Amniotic stem cell (primary cell): ENCODE data around the gene MAPK14.

ENCODE experiments used
- DNase-seq: peaks from one replicate; lab custom pipeline; 2025; lab: John Stamatoyannopoulos, UW

MAPK14 gene

DNA sequence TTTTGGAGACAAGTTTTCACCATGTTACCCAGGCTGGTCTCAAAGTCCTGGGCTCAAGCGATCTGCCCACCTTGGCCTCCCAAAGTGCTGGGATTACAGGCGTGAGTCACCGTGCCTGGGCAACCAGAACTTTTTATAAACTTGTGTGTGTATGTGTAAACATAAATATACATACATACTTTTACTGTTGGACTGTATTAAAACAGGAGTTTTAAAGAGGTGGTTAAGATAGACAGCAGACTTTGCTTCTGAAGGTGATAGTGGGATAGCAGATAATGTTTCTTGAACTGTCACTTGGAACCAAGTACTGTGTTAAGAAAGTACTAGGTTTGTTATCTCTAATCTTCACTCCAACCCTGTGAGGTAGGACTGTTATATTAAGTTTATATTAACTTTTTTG lies 74.1 kb downstream of the MAPK14 start:
- DNase-seq, result no peak

DNA sequence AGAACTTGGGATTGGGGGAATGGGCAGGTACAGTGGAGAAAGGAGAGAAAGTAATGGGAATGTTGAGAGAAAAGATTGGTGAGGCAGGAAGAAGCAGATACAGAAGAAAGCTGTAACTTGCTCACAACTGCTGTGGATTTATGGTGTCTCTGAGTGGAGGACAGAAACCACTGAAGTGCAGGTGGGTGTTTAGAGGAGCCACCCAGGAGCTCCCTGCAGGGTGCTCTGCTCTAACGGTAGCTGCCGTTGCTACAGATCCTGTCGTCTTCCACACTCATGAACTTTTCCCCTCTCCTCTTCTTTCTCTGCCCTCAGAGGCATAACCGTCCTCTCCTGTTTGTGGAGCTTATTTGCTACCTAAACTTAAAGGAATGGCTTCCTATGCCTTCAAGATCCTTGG lies 75.2 kb downstream of the MAPK14 start:
- no peak for DNase-seq

DNA sequence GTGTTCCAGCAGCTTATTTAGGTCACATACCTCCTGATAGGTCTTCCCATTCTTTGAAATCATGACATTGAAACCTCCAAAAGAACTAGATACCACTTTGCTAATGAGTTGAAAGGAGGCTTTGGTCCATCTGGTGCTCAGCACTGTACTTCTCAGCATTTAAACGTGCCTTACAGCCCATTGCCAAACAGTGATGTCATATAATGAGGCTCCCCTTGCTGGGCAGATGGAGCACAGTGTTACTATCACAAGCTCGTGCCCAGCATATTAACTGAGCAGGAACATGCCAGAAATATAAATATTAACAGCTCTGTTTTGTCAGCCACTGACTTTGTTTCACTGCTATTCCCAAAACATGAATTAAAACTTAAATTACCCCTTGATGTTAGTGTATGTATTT lies 77.2 kb downstream of the MAPK14 start:
- DNase-seq, result no peak

DNA sequence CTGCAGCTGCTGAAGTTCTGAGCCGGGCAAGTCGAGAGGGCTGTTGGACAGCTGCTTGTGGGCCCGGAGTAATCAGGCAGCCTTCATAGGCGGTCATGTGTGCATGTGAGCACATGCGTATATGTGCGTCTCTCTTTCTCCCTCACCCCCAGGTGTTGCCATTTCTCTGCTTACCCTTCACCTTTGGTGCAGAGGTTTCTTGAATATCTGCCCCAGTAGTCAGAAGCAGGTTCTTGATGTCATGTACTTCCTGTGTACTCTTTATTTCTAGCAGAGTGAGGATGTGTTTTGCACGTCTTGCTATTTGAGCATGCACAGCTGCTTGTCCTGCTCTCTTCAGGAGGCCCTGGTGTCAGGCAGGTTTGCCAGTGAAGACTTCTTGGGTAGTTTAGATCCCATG lies 81.5 kb downstream of the MAPK14 start:
- no peak for DNase-seq

DNA sequence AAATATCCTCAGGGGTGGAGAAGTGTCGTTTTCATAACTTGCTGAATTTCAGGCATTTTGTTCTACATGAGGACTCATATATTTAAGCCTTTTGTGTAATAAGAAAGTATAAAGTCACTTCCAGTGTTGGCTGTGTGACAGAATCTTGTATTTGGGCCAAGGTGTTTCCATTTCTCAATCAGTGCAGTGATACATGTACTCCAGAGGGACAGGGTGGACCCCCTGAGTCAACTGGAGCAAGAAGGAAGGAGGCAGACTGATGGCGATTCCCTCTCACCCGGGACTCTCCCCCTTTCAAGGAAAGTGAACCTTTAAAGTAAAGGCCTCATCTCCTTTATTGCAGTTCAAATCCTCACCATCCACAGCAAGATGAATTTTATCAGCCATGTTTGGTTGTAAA lies 82.4 kb downstream of the MAPK14 start:
- DNase-seq, result no peak

DNA sequence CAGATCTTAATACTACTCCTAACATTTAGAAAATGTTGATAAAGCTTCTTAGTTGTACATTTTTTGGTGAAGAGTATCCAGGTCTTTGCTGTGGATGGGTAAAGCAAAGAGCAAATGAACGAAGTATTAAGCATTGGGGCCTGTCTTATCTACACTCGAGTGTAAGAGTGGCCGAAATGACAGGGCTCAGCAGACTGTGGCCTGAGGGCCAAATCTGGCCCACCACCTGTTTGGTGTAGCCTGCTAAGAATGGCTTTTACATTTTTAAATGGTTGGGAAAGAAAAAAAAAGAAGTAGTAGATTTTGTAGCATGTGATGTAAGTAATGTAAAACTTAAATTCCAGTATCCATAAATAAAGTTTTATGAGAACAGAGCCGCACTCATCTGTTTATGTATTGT lies 83.3 kb downstream of the MAPK14 start:
- no peak for DNase-seq

DNA sequence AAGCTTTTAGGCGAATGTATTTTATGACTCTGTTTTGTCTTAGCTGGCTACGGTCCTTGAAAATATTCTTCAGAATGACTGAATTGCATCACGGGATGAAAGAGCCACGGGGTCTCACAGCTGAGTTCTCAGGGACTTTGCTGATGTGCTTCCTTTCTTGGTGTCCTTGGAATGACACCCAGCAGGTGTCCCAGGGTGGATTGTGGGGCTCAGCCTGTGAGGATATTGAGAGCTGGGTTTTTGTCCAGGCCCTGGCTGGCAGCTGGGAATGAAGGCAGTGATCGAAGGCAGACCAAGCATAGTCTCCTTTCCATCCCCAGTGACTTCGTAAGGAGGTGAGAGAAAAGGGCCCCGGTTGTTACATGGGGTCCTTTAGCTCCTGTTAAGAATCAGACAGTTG lies 83.9 kb downstream of the MAPK14 start:
- DNase-seq, result no peak

DNA sequence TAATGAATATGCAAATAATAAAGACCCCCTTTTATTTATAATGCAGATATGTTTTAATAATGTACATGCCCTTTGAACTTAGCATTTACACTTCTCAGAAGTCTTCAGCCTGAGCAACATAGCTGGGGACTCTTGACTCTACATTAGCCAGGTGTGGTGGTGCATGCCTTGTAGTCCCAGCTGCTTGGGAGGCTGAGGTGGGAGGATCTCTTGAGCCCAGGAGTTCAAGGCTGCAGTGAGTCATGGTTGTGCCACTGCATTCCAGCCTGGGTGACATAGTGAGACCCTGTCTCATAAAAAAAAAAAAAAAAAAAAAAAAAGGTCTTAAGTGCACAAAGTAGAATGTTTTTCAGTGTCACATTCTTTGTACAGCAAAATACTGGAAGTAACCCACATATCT lies 85.4 kb downstream of the MAPK14 start:
- no peak for DNase-seq

DNA sequence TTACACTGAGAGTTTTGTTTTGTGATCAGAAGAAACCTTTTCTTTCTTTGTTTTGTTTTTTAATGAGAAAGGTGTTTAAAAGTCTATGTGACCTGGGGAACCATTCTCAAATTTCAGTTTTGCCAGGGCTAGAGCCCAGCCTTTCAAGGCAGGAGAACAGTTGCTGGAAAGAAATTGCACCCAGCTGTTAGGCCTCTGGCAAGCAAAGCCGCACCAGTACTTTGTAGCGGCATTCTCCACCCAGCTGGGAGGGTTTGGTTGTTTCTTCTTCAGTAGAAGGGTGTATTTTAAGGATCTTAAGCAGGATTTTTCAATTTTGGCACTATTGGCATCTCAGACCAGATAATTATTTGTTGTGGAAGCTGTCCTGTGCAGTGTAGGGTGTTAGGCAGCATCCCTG lies 86.1 kb downstream of the MAPK14 start:
- no peak for DNase-seq

DNA sequence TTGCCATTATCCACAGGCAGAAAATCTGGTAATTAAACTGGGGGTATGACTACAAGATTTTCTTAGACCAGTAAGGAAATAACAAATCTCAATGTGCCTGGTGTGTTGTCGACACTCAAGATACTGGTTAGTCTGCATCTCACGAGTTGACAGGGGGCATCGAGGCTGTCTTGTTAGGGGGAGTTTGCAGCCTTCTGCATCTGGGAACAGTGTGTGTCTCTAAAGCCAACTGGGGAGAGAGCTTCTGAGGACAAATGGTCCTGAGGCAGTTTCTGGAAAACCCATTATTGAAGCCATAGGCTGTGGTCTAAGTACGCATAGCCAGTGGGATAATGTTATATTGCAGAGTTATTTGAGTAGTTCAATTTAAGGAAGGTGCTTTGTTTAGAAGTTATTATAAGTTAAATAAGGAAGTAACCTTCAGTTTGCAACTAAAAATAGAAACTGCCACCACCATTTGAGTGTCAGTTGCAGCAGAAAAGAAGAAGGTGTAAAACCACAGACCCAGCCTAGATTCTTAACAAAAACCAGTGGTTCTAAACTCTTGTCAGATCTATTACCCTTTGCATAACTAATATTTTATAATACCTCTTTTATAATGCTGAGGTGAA lies 87.3 kb downstream of the MAPK14 start:
- DNase-seq, result no peak

DNA sequence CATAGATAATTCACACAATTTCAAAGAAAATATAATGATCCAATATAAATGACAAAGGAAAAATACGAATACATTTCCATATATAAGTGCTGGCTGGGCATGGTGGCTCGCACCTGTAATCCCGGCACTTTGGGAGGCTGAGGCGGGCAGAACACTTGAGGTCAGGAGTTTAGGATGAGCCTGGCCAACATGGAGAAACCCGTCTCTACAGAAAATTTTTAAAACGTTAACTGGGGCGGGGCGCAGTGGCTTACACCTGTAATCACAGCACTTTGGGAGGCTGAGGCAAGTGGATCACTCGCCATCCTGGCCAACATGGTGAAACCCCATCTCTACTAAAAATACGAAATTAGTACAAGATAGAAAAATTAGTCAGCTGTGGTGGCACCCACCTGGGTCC lies 87.8 kb downstream of the MAPK14 start:
- DNase-seq, result no peak

DNA sequence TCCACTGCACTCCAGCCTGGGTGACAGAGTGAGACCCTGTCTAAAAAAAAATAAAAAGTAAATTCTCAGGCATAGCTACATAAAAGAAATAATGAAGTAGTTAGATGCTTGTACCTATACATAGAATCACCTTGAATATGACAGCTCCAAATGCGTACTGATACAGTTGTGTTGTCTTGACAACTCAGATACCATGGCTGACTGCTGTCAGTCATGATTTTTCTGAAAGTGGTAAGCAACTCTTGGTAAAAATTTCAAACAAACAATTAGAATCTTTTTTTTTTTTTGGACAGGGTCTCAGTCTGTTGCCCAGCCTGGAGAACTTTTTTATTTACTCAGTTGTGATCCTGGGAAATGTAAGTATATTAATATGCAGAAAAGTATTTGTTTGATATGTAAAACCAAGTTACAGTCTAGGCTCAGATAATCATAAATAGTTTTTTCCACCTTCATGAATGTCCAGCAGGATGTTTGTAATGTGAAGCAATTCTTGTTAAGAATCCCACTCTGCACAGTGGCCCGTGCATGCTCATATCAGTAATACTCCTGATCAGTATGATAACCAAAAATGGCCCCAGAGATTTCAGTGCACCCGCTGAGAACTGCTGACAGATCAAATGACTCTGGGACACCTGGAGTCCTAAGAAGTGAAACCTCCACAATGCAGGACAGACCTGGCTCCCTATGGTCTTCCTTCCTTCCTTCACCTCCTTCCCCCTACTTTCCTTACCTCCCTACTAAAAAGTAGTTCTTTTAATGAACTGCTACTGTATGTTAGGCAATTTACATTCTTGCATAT lies 88.7 kb downstream of the MAPK14 start:
- no peak for DNase-seq

DNA sequence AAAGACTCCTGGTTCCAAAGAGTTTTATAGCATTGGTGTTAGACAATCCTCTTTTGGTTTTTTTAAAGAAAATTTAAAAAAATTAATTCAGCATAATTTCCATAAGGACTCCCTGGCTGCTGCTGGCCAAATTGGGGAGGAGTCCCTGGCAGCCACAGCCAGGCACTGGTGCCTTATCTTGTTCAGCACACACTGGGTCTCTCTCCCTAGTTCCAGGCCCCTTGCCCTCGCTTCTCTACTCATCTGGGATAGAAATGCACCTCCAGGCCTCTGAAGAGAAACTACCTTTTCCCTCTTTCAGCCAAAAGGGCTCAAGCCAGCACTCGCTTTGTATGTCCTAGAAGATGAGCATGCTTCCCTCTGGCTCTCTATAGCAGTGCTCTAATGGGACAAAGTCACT lies 89.3 kb downstream of the MAPK14 start:
- no peak for DNase-seq

DNA sequence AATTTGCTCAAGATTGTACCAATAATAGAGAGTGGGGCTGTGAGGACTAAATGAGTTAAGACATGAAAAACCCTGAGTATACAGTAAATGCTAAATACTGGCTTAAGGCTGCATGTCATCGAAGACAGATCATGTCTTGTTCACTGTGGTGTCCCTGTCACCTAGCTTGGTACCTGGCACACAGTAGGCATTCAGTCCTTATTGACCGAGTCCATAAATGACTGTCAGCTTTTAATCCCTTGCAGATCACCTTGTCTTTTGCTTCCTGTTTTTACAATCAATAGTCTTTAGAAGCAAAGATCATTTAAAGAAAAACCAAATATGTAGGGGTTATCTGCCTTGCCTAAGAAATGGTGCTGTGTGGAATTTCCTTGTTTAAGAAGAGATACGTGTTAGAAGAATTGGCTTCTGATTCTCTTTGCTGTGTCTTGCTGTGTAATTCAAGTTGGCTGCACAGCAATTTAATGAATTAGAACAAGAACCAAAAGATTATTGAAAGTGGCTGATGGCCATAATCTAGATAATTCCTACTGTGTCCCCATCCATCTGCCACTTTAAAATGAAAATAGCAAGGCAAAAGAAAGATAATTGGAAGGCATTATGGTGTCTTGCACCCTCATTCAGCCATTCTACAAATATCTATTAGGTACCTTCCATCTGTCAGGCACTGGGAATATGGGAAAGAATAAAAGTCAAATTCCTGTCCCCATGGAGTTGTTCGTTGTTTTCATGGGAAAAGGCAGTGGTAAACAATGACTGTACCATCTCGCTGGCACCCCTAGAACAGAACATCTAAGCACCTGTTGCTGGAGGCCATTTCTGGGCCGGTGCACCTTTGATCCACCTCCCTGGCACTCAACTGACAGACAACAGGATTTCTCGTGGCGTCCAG lies 90.3 kb downstream of the MAPK14 start:
- DNase-seq, result no peak

DNA sequence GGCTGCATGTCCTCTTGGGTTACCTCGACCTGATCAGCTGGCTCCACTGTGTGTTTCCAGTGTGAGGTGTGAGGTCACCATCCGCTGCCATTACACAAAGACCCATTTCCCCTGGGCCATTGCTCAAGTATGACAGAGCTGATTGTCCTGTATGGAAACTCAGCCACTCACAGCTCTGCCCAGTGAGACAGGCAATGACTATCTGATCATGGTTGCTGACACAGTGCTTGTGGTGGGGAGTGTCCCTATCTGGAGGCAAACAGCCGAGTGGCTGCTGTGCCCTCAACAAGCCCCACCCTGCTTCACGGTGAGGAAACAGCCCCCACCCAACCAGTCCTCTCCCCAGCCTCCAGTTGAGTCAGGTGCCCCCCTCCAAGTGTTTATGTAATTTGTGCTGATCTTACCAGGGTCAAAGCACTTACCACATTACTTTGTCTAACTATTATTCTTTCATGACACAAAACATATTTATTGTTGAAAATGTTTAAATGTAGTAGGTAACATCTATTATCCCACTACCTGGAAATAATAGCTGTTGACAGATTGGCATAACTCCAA lies 91.0 kb downstream of the MAPK14 start:
- DNase-seq, result no peak

DNA sequence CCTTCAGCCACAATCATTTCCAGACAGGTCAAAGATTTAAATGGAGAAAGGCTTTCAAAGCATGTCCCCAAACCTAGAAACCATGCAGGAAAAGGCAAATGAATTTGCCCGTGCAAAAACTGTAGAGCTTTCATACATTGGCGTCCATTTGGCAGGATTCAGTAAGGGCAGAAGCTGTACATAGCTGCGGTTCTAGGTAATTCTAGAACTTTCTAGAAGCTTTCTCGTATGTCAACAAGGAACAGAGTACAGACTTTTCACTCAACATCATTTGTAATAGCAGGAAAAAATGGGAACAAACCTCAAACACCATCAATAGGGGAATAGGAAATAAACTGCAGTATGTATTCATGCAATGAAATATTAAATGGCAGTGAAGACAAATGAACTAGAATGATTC lies 91.6 kb downstream of the MAPK14 start:
- no peak for DNase-seq

DNA sequence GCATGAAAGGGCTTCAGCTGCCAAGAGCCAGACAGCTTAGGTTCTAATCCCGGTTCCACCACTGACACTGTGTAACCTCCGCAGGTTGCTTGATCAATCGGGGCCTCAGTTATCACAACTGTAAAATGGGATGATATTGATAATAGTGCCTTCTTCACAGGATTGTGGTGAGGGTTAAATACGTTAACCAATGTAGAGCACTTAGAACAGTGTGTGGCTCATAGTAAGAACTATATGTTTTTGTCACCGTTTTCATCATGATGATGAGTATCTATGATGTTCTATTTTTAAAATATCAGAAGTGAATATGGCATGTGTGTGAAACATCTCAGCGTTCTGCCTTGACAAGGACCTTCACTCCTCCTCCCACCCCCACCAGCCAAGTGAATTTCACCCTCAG lies 92.4 kb downstream of the MAPK14 start:
- DNase-seq, result no peak

DNA sequence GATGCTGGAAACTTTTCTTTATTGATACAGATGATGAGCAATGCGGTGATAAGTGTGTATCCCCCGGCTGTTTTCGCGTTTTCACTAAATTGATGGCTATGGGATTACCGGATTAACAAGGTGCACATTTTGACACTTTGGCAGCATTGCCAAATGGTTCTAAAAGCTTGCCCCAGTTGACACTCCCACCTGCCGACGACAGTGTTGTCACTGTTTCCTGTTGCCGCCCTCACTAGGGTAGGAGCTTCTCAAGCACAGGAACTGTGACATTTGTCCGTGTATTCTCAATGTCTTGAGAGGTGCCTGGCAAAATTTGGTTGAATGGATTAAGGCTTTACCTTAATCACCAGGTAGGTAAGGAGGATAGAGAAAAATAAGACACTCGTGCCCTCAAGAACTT lies 92.9 kb downstream of the MAPK14 start:
- DNase-seq, result no peak

DNA sequence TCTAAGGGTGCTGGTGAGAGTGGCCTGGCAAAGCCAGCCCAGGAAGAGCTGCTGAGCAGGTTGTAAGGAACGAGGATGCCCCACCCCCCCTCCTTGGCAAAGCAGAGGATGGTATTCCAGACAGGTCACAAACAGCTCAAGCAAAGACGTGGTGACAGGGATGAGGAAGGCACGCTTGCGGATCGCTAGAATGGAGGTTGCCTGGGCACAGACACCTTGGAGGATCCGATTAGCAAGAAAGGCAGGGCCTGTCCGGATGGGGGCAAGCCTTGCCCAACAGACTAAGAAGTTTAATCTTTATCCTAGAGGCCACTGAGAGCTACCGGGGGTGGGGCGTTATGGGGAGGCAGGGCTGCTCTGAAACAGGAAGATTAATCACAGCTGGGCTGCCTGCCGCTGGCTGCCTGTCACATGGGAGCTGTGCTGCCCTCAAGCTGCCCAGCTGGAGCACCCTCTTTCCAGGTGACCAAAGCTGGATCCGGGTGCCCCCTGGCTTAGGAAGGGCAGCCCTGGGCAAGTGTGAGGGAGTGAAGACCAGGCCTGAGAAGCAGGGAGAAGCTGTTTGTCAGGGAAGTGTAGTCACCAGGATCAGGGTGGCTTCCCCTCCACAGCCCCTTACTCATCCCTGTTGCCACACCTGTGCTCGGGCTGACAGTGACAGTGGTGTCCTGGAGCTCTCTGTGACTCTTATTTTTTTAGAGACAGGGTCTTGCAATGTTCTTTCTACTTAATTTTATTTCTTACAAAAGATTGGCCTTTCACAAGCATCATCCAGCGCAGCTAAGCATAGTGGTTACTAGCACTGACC lies 93.6 kb downstream of the MAPK14 start:
- no peak for DNase-seq

DNA sequence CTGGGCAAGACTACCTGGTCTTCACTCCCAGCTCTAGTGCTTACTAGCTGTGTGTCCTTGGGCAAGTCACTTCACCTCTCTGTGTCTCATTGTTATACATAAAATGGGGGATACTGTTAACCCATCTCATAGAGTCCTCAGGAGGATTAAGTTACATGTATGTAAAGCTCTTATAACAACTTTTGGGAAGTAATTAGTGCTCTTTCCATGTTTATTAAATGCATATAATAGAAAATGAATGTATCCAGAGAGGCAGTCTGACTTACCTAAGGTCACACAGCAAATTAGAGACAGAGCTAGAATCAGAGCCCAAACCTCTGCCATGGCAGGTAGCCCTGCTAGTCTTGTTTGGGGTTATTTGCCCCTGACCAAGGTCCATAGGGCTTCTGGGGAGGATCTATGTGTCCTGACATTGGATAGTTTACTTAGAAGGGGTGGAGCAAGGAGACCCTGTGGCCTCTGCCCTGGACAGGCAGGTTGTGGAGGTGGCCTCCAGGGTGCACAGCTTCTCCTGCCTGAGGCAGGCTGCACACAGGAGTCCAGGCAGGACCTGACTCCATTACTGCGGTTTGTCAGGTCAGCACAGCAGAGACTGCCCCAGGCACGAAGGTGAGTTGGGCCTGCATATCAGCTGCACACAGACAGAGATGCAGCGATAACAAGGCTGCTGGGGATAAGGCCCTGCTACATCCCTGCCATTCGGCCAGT lies 94.3 kb downstream of the MAPK14 start:
- no peak for DNase-seq
